Stomach (tissue), 4 donors: Measurements from ENCODE around the gene PLA2G4B.

Source experiments
- POLR2A ChIP-seq, 4 donors: fragments of 450-650 bp; IDR thresholded peaks; one replicate each; pipeline ENCODE4 v1.6.1; 2016; ENCODE audit warnings: antibody characterized with exemption in 4 of 4, control low read depth in 2 of 4, mild to moderate bottlenecking in 1 of 4, moderate library complexity in 1 of 4
- TF ChIP-seq, protein P1 (sequence below), 7 experiments: fragments of 450-650 bp in 4 of 7; fragments of 200-600 bp in 3 of 7; sonication (generic) in 3 of 7; IDR thresholded peaks; one replicate each; pipeline ENCODE4 v1.5.1; 2016 to 2019; ENCODE audit warnings: antibody characterized with exemption in 7 of 7, control low read depth in 2 of 7, mild to moderate bottlenecking in 1 of 7

DNA sequence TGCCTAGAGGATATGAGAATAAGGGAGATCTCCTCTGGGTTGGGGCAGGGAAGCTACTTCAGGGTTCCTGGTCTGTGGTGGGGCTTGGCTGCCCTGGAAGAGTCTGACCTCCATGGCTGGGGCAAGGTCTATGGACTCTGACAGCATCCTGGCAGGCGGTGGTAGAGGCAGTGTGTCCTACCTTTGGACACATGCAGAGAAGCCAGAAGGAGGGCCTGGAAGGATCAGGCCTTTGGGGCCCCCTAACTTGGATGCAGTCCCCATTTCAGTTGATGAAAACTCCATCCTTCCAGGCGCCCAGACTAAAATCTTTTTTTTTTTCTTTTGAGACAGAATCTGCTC, 44.8 kb downstream of the PLA2G4B start:
- TF ChIP-seq POLR2A (IDR thresholded peaks at IDR 0.05) = no peak
- TF ChIP-seq, protein P1, sequence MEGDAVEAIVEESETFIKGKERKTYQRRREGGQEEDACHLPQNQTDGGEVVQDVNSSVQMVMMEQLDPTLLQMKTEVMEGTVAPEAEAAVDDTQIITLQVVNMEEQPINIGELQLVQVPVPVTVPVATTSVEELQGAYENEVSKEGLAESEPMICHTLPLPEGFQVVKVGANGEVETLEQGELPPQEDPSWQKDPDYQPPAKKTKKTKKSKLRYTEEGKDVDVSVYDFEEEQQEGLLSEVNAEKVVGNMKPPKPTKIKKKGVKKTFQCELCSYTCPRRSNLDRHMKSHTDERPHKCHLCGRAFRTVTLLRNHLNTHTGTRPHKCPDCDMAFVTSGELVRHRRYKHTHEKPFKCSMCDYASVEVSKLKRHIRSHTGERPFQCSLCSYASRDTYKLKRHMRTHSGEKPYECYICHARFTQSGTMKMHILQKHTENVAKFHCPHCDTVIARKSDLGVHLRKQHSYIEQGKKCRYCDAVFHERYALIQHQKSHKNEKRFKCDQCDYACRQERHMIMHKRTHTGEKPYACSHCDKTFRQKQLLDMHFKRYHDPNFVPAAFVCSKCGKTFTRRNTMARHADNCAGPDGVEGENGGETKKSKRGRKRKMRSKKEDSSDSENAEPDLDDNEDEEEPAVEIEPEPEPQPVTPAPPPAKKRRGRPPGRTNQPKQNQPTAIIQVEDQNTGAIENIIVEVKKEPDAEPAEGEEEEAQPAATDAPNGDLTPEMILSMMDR (IDR thresholded peaks at IDR 0.05) = no peak
